Subcutaneous adipose tissue (tissue), 4 donors: ENCODE results near the gene NOD2. TPM values are rescaled to one million over a fixed set of nuclear protein-coding genes. Genes with fewer than 3 reads are reported as not detected.

Experiments
- CTCF ChIP-seq: fragments of 450-650 bp; IDR thresholded peaks from one replicate; pipeline ENCODE4 v1.5.1; 2016; ENCODE audit warnings: low read depth, mild to moderate bottlenecking, control low read depth, antibody characterized with exemption, moderate library complexity
- total RNA-seq, 4 donors: library from RNA; depleted of rRNA; stranded (reverse); fragments of >200 nt; gene quantifications; one replicate each; pipeline ENCODE4 v1.1.0, GENCODE V29; 2016

NOD2 gene
- total RNA-seq, 4 donors from 2014 or later: 0.94 to 10.2 (median 3.1) TPM

GRCh38 chr16:50653633-50654519 is 39.5 kb upstream of the NOD2 start:
- no peak for TF ChIP-seq CTCF

- no peak for TF ChIP-seq CTCF
Observed at GRCh38 chr16:50655558-50656055, 37.8 kb upstream of the NOD2 start.

GRCh38 chr16:50657241-50657640 is 36.2 kb upstream of the NOD2 start:
- no peak for TF ChIP-seq CTCF

GRCh38 chr16:50659806-50660205 is 33.6 kb upstream of the NOD2 start:
- no peak for TF ChIP-seq CTCF

GRCh38 chr16:50662306-50662940 is 31.0 kb upstream of the NOD2 start:
- TF ChIP-seq CTCF: no peak

GRCh38 chr16:50664270-50664669 is 29.1 kb upstream of the NOD2 start:
- TF ChIP-seq CTCF: no peak
